GM19467 (cell line): ENCODE data around the gene SAFB.
"Not testable (repeated sequence)": the region's sequence is repeated elsewhere in the genome, so short reads cannot be mapped to it uniquely, and the experiment has no call there.

Experiments used
- ATAC-seq: cut with Tn5 transposase; IDR thresholded peaks from one replicate; pipeline ENCODE4 v1.9.1; 2021; ENCODE audit warnings: mild to moderate bottlenecking, moderate library complexity; ENCODE audit not compliant: unreplicated experiment

SAFB gene

GRCh38 chr19:5682107-5682482 lies 59.2 kb downstream of the SAFB start:
- no peak for ATAC-seq

- no peak for ATAC-seq
Observed at GRCh38 chr19:5683177-5683886, 60.4 kb downstream of the SAFB start.

- ATAC-seq = no peak
Observed at GRCh38 chr19:5684694-5685430, 62.0 kb downstream of the SAFB start.

DNA sequence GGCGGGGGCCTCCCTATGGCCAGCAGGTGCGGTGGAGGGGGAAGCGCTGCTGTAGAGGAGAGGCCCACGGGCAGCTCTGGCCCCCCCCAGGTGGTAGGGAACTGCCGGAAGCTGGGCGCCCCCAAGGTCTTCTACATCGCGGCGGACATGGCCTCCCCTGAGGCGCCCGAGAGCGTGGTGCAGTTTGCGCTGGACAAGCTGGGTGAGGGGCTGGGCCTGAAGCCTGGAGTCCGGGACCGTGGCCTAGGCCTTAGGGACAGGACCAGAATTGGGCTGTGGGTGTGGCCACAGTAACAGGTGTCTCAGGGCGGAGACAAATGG lies 63.4 kb downstream of the SAFB start:
- ATAC-seq = no peak

GRCh38 chr19:5686647-5687359 lies 63.9 kb downstream of the SAFB start:
- ATAC-seq = peak; percentile 36

DNA sequence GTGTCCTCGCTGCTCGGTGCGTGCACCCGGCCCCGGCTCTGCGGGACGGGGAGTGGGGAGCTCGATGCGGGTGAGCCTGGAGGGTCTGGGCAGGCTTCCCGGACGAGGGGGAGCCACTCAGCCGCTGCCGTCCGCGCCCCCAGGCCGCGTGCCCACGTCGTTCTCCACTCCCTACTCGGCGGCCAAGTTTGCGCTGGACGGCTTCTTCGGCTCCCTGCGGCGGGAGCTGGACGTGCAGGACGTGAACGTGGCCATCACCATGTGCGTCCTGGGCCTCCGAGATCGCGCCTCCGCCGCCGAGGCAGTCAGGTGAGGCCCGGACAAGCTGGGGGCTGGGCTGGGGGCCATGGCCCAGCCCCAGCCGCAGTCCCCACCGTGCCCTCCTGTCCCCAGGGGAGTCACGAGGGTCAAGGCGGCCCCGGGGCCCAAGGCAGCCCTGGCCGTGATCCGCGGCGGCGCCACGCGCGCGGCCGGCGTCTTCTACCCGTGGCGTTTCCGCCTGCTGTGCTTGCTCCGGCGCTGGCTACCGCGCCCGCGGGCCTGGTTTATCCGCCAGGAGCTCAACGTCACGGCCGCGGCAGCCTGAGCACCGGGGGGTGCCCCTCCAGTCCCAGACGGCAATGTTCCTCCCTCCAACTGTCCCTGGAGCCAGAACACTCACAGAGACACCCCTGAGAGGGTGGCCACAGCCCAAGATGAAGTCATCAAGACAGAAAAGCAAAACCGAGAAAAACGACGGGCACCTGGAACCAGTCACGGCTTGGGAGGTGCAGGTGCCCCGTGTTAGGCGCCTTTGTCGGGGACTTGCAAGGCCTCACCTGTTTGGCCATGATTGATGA lies 64.7 kb downstream of the SAFB start:
- no peak for ATAC-seq

- not testable (repeated sequence) for ATAC-seq
Observed at GRCh38 chr19:5688262-5688881, 65.5 kb downstream of the SAFB start.

DNA sequence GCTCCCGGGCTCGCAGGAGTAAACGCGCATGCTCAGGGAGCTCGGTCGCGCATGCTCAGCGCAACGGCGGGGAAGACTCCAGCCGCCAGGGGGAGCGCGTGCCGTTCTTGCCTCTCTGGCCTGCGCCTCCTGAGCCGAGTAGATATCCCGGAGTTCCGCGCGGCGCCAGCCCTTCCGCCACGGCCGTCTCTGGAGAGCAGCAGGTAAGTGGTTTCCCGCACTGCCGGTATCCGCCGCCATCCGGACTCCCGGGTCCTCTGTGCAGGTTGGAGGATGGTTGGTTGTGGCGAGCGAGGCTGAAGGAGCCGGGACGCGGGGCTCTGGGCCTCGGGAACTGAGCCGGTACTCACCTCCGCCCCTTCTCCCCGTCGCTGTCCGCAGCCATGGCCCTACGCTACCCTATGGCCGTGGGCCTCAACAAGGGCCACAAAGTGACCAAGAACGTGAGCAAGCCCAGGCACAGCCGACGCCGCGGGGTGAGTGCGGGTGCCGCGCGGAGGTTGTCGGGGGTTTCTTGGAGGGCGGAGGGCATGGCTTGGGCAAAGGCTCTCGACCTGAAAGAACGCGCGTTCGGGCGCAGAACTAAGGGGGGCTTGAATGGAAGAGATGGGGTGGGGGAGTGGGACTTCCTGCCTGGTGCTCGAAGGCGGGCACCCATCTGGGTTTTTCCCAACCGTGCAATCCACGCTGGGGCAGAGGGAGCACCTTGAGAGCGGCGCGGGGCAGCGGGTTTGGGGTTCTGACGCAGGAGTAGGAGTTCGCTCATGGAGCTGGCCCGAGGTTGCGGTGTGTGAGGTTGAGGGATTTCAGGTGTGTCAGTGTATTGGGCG lies 67.5 kb downstream of the SAFB start, which contains the start of gene RPL36:
Gene RPL36, plus strand, starts transcription at position 171 of the 830 bp plus-strand sequence. Its CDS starts 213 bp downstream, at position 384.
- peak; percentile 51 for ATAC-seq

DNA sequence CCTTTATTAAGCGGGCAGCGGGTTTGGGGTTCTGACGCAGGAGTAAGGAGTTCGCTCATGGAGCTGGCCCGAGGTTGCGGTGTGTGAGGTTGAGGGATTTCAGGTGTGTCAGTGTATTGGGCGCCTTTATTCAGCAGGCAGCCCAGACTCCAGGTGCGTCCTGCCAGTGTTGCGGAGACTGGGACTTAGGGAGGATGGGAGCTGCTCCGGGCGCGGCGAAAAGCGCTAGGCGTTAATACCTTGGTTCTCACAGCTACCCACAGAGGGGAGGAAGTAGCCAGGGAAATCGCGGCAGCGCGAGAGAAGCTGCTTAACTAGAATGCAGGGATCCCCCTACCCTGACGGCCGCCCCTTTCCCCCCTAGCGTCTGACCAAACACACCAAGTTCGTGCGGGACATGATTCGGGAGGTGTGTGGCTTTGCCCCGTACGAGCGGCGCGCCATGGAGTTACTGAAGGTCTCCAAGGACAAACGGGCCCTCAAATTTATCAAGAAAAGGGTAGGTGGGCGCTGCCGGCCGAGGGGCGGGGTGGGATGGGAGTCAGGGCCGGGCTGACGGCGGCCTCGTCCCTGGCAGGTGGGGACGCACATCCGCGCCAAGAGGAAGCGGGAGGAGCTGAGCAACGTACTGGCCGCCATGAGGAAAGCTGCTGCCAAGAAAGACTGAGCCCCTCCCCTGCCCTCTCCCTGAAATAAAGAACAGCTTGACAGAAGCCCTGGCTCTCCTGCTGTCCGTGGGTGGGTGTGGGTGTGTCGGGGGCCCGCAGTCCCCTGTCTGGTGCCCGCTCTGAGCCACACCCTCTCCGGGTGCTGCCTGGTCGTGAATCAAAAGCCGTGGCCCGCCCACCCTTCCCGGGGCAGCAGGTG lies 68.3 kb downstream of the SAFB start:
- no peak for ATAC-seq

DNA sequence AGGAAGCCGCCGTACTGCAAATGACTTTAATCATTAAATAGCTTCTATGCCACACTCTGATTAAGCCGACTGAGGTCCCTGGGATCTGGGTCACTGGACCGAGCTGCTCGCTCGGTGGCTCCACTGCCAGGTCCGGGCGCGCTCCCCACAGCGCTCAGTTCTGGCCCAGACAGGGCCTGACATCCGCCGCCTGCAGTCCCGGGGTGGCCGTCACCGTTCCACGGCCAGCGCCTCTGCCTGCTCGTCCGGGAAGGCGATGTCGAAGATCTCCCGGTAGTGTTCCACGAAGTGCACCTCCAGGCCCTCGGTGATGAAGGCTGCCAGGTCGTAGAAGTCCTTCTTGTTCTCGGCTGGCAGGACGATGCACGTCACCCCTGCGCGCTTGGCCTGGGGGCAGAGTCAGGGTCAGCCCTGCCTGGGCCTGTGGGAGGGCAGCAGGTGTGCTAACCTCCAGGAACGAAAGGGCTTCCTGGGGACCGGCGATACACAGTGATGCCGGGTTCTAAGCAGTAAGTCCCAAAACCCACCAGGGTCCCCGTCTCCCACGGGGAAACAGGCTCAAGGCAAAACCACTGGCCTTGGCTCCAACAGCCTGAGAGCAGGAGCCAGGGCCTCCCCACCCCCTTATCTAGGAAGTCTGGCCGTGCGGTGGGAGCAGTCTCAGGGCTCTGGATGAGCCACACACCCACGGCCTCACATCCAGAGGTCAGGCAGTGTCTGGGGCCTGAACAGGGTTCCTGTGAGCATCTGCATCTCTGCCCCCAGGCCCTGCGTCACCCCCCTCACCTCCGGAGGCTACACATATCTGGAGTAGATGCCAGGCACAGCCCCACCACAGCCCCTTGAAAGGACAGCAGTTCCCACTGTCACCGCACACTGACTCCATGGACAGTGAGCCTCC lies 69.2 kb downstream of the SAFB start:
- no peak for ATAC-seq

- ATAC-seq = no peak
Observed at GRCh38 chr19:5692723-5693194, 69.9 kb downstream of the SAFB start.

- ATAC-seq = no peak
Observed at GRCh38 chr19:5693195-5694166, 70.6 kb downstream of the SAFB start.

- no peak for ATAC-seq
Observed at GRCh38 chr19:5694167-5694955, 71.5 kb downstream of the SAFB start.

GRCh38 chr19:5694956-5695648 lies 72.2 kb downstream of the SAFB start:
- no peak for ATAC-seq

DNA sequence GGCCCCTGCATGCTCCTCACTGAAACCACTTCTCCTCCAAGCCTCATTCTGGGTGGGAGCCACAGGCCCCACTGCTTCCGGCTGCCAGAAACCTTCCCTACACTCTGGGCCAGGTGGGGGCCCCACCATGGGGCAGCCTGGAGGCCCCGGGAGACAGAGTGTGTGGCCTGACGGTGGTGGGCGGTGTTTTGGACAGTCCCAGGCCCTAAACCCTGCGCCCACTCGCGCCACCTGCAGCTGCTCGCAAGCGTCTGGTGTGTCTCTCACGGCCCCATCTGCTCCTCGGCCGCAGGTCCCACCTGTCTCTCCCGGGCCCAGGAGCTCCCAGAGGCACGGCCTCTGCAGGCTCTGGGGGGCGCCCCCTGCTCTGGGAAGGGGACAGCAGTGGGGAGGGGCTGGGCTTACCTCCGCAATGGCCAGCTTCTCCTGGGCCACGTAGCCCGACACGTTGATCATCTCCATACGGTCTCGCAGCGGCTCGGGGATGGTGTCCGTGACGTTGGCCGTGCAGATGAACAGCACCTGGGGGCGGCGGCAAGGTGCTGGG lies 72.8 kb downstream of the SAFB start:
- no peak for ATAC-seq
